GM18861 (cell line): ENCODE measurements around the gene MAN2A2.

Source experiments
- ATAC-seq: cut with Tn5 transposase; IDR thresholded peaks from one replicate; pipeline ENCODE4 v1.9.1; 2021; ENCODE audit not compliant: unreplicated experiment

Gene MAN2A2

GRCh38 chr15:90941038-90941437 lies 37.9 kb downstream of the MAN2A2 start:
- ATAC-seq: no peak

GRCh38 chr15:90942354-90943120 lies 39.4 kb downstream of the MAN2A2 start:
- no peak for ATAC-seq

GRCh38 chr15:90945091-90945490 lies 42.0 kb downstream of the MAN2A2 start:
- ATAC-seq: no peak

GRCh38 chr15:90946538-90946937 lies 43.4 kb downstream of the MAN2A2 start:
- no peak for ATAC-seq

- no peak for ATAC-seq
Observed at GRCh38 chr15:90946941-90947576, 44.0 kb downstream of the MAN2A2 start.

- no peak for ATAC-seq
Observed at GRCh38 chr15:90947577-90948357, 44.7 kb downstream of the MAN2A2 start.

- no peak for ATAC-seq
Observed at GRCh38 chr15:90948506-90948905, 45.4 kb downstream of the MAN2A2 start.

GRCh38 chr15:90949979-90950675 lies 47.0 kb downstream of the MAN2A2 start:
- no peak for ATAC-seq

- no peak for ATAC-seq
Observed at GRCh38 chr15:90950676-90951075, 47.6 kb downstream of the MAN2A2 start.

- no peak for ATAC-seq
Observed at GRCh38 chr15:90952901-90953677, 50.0 kb downstream of the MAN2A2 start.

- no peak for ATAC-seq
Observed at GRCh38 chr15:90953947-90954711, 51.0 kb downstream of the MAN2A2 start.

GRCh38 chr15:90954712-90955623 lies 51.9 kb downstream of the MAN2A2 start, which contains the start of gene RCCD1:
Gene RCCD1 (plus strand): TSS chr15:90954884. CDS start chr15:90956735, 1,851 bp downstream.
- ATAC-seq: peak; percentile 87

GRCh38 chr15:90955624-90956273 lies 52.6 kb downstream of the MAN2A2 start:
- no peak for ATAC-seq

- ATAC-seq: no peak
Observed at GRCh38 chr15:90956274-90957030, 53.4 kb downstream of the MAN2A2 start.

GRCh38 chr15:90957031-90957790 lies 54.1 kb downstream of the MAN2A2 start:
- no peak for ATAC-seq

- no peak for ATAC-seq
Observed at GRCh38 chr15:90957791-90958190, 54.7 kb downstream of the MAN2A2 start.
